ENCODE measurements around the gene PREX1. TPM values are rescaled to one million over a fixed set of nuclear protein-coding genes. Genes with fewer than 3 reads are reported as not detected.

The PREX1 gene
- total and polyA plus RNA-seq, 2 of the 4 experiments (the other 2 are of a cell fraction), result 0.67 to 0.72 TPM

GRCh38 chr20:48761874-48762273 is 65.9 kb downstream of the PREX1 start:
- H3K4ac ChIP-seq (ENCODE audit: low read depth, low read length), result no peak overlapping the region
- ChIA-PET CTCF (no interaction called here), POLR2A (ENCODE audit: unreplicated experiment) (no interaction called here)
- dilution Hi-C loops (cut with HindIII; ENCODE audit: low sequenced_read_pairs, unreplicated experiment) (no loop called here), intact Hi-C loops (cut with micrococcal nuclease) (no loop called here), in situ Hi-C loops (cut with MboI; ENCODE audit: low sequenced_read_pairs) (no loop called here)
- no peak overlapping the region for H2BK15ac ChIP-seq (ENCODE audit: low read depth, low read length)
- no peak overlapping the region for H3K23ac ChIP-seq (ENCODE audit: low read depth, low read length)
- TF ChIP-seq BHLHE40 (IDR thresholded peaks at IDR 0.05; ENCODE audit: low read depth, low read length) (no peak), RCOR1 (IDR thresholded peaks at IDR 0.05; ENCODE audit: insufficient replicate concordance, low read length) (no peak), CHD1 (IDR thresholded peaks at IDR 0.05; ENCODE audit: low read depth, low read length) (no peak), FOS (IDR thresholded peaks at IDR 0.05; ENCODE audit: low read depth, low read length) (no peak), CEBPB (IDR thresholded peaks at IDR 0.05; ENCODE audit: low read depth, low read length) (no peak), MAFK (IDR thresholded peaks at IDR 0.05; ENCODE audit: low read depth, low read length) (no peak), SMC3 (IDR thresholded peaks at IDR 0.05; ENCODE audit: low read depth, low read length) (no peak), POLR2A (IDR thresholded peaks at IDR 0.05; ENCODE audit: low read depth, low read length) (no peak), RFX5 (IDR thresholded peaks at IDR 0.05; ENCODE audit: low read depth, low read length) (no peak), NFE2L2 (IDR thresholded peaks at IDR 0.05; ENCODE audit: low read depth, low read length) (no peak), USF2 (IDR thresholded peaks at IDR 0.05; ENCODE audit: low read depth, low read length) (no peak)
- H3K18ac ChIP-seq (ENCODE audit: low read depth, low read length), result no peak overlapping the region
- ATAC-seq (ENCODE audit: low read depth) (no peak), DNase-seq (no peak)
- 0 out of 2 replicates have a peak, but pooled peaks cover 3% of the 10 kb centered on the region for H3K9me3 ChIP-seq (ENCODE audit: control insufficient read depth, insufficient read depth, low read length)
- no peak overlapping the region for H2AFZ ChIP-seq (replicated peaks; ENCODE audit: low read length, poor library complexity)
- H4K20me1 ChIP-seq (ENCODE audit: insufficient read depth, low read length), result no peaks in the 10 kb centered on the region
- H2BK120ac ChIP-seq (ENCODE audit: low read depth, low read length), result no peak overlapping the region
- H2AK5ac ChIP-seq (ENCODE audit: low read depth, low read length), result no peak overlapping the region
- no peak overlapping the region for H3K27ac ChIP-seq (ENCODE audit: insufficient read depth, low read length)
- H3K14ac ChIP-seq (replicated peaks; ENCODE audit: low read depth, low read length), result no peak overlapping the region
- H3K4me3 ChIP-seq (ENCODE audit: insufficient read depth, low read depth, low read length), result no peak overlapping the region
- H3K4me2 ChIP-seq (ENCODE audit: low read depth, low read length), result no peak overlapping the region
- H4K5ac ChIP-seq (ENCODE audit: low read depth, low read length), result no peak overlapping the region
- H2AK9ac ChIP-seq (replicated peaks; ENCODE audit: low read depth, low read length, poor library complexity), result no peak overlapping the region
- no peaks in the 10 kb centered on the region for H3K9me1 ChIP-seq (ENCODE audit: insufficient read depth, low read length)
- H3K36me3 ChIP-seq (ENCODE audit: control insufficient read depth, insufficient read depth, low read length), result no peaks in the 10 kb centered on the region
- no peaks in the 10 kb centered on the region for H3K27me3 ChIP-seq (ENCODE audit: control insufficient read depth, insufficient read depth, low read length)
- no CpG with 5 or more reads among the region's 3 CpGs for WGBS, 2 experiments (ENCODE audit: extremely low coverage in 2 of 2, insufficient read length in 1 of 2)
- no TSS peak for BruUV-seq (replicated peaks)
- no peak overlapping the region for H2BK5ac ChIP-seq (ENCODE audit: low read depth, low read length, poor library complexity, severe bottlenecking)
- no peak overlapping the region for H3K9ac ChIP-seq (ENCODE audit: low read depth, low read length)
- no peak overlapping the region for H4K91ac ChIP-seq (ENCODE audit: insufficient read depth, low read depth, low read length)
- no peak overlapping the region for H3K56ac ChIP-seq (ENCODE audit: extremely low read depth, insufficient read depth, low read length)
- no peak overlapping the region for H2BK20ac ChIP-seq (ENCODE audit: low read depth, low read length)
- no peak overlapping the region for H4K8ac ChIP-seq (ENCODE audit: low read depth in 2 of 2, low read length in 2 of 2)
- no peaks in the 10 kb centered on the region for H3K4me1 ChIP-seq (ENCODE audit: control insufficient read depth, insufficient read depth, low read length)
- H3K79me1 ChIP-seq (ENCODE audit: low read depth in 1 of 2, low read length in 2 of 2), result no peaks in the 10 kb centered on the region
